ENCODE measurements around the gene SAP30L. TPM values are rescaled to one million over a fixed set of nuclear protein-coding genes. Genes with fewer than 3 reads are reported as not detected.

Gene SAP30L
- total RNA-seq, 3 donors from 2014 or later, result 29.7 to 54.4 (median 43.7) TPM

GRCh38 chr5:154475591-154476353 is 30.0 kb downstream of the SAP30L start:
- Histone ChIP-seq H3K27me3 (peaks cover 3 to 100% of the 10 kb centered on the region in 2 donors), H3K4me3 (peak overlapping the region in 1 of 3 donors; percentile 32), H3K36me3 (no peaks in the 10 kb centered on the region), H3K9me3 (no peaks in the 10 kb centered on the region), H3K4me1 (peaks cover 0 to 26% of the 10 kb centered on the region in 2 donors), H3K27ac (no peak overlapping the region)
- no peak for TF ChIP-seq POLR2A (IDR thresholded peaks at IDR 0.05)
- TF ChIP-seq CTCF (IDR thresholded peaks at IDR 0.05), result no peak
- TF ChIP-seq POLR2AphosphoS5 (IDR thresholded peaks at IDR 0.05), result no peak
- intact Hi-C loops (cut with DNase I; ENCODE audit: low total_unique reads), result loop anchor here (10.0 kb wide), 1 partner anchor 139 kb away; no protein-coding TSS in a partner anchor
- no peak for DNase-seq (ENCODE audit: low spot score in 2 of 2)

GRCh38 chr5:154476354-154477205 is 30.8 kb downstream of the SAP30L start:
- TF ChIP-seq POLR2A (IDR thresholded peaks at IDR 0.05), result no peak
- TF ChIP-seq CTCF (IDR thresholded peaks at IDR 0.05), result no peak
- TF ChIP-seq POLR2AphosphoS5 (IDR thresholded peaks at IDR 0.05), result no peak
- no peak for DNase-seq (ENCODE audit: low spot score in 2 of 2)
- Histone ChIP-seq H3K27me3 (peaks cover 5 to 100% of the 10 kb centered on the region in 2 donors), H3K4me1 (peaks cover 0 to 26% of the 10 kb centered on the region in 2 donors), H3K36me3 (no peaks in the 10 kb centered on the region), H3K27ac (no peak overlapping the region), H3K9me3 (no peaks in the 10 kb centered on the region), H3K4me3 (peak overlapping the region in 2 of 3 donors; percentile 36 to 63)
- intact Hi-C loops (cut with DNase I; ENCODE audit: low total_unique reads), result loop anchor here (10.0 kb wide), 1 partner anchor 138 kb away; no protein-coding TSS in a partner anchor

- Histone ChIP-seq H3K9me3 (no peaks in the 10 kb centered on the region), H3K27me3 (peaks cover 14 to 100% of the 10 kb centered on the region in 2 donors), H3K4me3 (peak overlapping the region; percentile 36 to 63 (median 39)), H3K27ac (no peak overlapping the region), H3K36me3 (no peaks in the 10 kb centered on the region), H3K4me1 (peaks cover 0 to 26% of the 10 kb centered on the region in 2 donors)
- TF ChIP-seq POLR2AphosphoS5 (IDR thresholded peaks at IDR 0.05) (no peak), POLR2A (IDR thresholded peaks at IDR 0.05) (no peak), CTCF (IDR thresholded peaks at IDR 0.05) (no peak)
- DNase-seq (ENCODE audit: low spot score in 2 of 2), result no peak
- intact Hi-C loops (cut with DNase I; ENCODE audit: low total_unique reads), result loop anchor here (10.0 kb wide), 1 partner anchor 137 kb away; no protein-coding TSS in a partner anchor
These were observed 31.8 kb downstream of the SAP30L start for GRCh38 chr5:154477382-154478223.

- H3K4me3 ChIP-seq, result peak within 1 kb of the TSS; percentile 36 to 63 (median 39)
- intact Hi-C loops (cut with DNase I; ENCODE audit: low total_unique reads), result loop anchor here (10.0 kb wide), 1 partner anchor 137 kb away; no protein-coding TSS in a partner anchor
- no peaks in the 10 kb centered on the region for H3K36me3 ChIP-seq
- peaks cover 0 to 26% of the 10 kb centered on the region in 2 donors for H3K4me1 ChIP-seq
- H3K27ac ChIP-seq, result no peak within 1 kb of the TSS
- TF ChIP-seq CTCF (IDR thresholded peaks at IDR 0.05), result no peak
- no peak for TF ChIP-seq POLR2A (IDR thresholded peaks at IDR 0.05)
- TF ChIP-seq POLR2AphosphoS5 (IDR thresholded peaks at IDR 0.05), result no peak
- DNase-seq (ENCODE audit: low spot score in 2 of 2), result no peak
- peaks cover 14 to 100% of the 10 kb centered on the region in 2 donors for H3K27me3 ChIP-seq
- H3K9me3 ChIP-seq, result no peaks in the 10 kb centered on the region
These were observed 32.4 kb downstream of the SAP30L start, which contains the start of gene HAND1 for GRCh38 chr5:154478224-154478565. Gene HAND1 (minus strand): TSS chr5:154478227. CDS start chr5:154478008, 219 bp downstream.

Data from breast epithelium (tissue), 4 donors.